Measurements from ENCODE around the gene DMRTC2. TPM values are rescaled to one million over a fixed set of nuclear protein-coding genes. Genes with fewer than 3 reads are reported as not detected.

The DMRTC2 gene
- total and polyA plus RNA-seq, 2 of the 13 experiments (the other 11 are each of a cell fraction or from before 2014, with no cell fraction given): not detected

- TF ChIP-seq, protein P1, sequence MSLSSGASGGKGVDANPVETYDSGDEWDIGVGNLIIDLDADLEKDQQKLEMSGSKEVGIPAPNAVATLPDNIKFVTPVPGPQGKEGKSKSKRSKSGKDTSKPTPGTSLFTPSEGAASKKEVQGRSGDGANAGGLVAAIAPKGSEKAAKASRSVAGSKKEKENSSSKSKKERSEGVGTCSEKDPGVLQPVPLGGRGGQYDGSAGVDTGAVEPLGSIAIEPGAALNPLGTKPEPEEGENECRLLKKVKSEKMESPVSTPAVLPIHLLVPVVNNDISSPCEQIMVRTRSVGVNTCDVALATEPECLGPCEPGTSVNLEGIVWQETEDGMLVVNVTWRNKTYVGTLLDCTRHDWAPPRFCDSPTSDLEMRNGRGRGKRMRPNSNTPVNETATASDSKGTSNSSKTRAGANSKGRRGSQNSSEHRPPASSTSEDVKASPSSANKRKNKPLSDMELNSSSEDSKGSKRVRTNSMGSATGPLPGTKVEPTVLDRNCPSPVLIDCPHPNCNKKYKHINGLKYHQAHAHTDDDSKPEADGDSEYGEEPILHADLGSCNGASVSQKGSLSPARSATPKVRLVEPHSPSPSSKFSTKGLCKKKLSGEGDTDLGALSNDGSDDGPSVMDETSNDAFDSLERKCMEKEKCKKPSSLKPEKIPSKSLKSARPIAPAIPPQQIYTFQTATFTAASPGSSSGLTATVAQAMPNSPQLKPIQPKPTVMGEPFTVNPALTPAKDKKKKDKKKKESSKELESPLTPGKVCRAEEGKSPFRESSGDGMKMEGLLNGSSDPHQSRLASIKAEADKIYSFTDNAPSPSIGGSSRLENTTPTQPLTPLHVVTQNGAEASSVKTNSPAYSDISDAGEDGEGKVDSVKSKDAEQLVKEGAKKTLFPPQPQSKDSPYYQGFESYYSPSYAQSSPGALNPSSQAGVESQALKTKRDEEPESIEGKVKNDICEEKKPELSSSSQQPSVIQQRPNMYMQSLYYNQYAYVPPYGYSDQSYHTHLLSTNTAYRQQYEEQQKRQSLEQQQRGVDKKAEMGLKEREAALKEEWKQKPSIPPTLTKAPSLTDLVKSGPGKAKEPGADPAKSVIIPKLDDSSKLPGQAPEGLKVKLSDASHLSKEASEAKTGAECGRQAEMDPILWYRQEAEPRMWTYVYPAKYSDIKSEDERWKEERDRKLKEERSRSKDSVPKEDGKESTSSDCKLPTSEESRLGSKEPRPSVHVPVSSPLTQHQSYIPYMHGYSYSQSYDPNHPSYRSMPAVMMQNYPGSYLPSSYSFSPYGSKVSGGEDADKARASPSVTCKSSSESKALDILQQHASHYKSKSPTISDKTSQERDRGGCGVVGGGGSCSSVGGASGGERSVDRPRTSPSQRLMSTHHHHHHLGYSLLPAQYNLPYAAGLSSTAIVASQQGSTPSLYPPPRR (CRISPR knock-in tag; IDR thresholded peaks at IDR 0.05; ENCODE audit: borderline replicate concordance): 0 out of 2 replicates have a peak, but pooled peaks have one; percentile 53
- TF ChIP-seq MNT (IDR thresholded peaks at IDR 0.05) (peak; percentile 2; the same call in 1 of the 2 replicates), KDM2A (CRISPR knock-in tag; IDR thresholded peaks at IDR 0.05; ENCODE audit: borderline replicate concordance, low read depth) (peak; percentile 84; the same call in 1 of the 2 replicates), MYNN (CRISPR knock-in tag; IDR thresholded peaks at IDR 0.05; ENCODE audit: low read depth) (no peak; the same call in 1 of the 2 replicates), ZNF607 (CRISPR knock-in tag; IDR thresholded peaks at IDR 0.05; ENCODE audit: borderline replicate concordance) (peak; percentile 74; the same call in 1 of the 2 replicates), ZNF850 (CRISPR knock-in tag; conservative IDR thresholded peaks at IDR 0.05) (no peak), KLF13 (CRISPR knock-in tag; IDR thresholded peaks at IDR 0.05) (no peak), TAF15 (IDR thresholded peaks at IDR 0.05; ENCODE audit: low read depth, low read length, poor library complexity, severe bottlenecking) (no peak), ZNF335 (CRISPR knock-in tag; IDR thresholded peaks at IDR 0.05) (peak; percentile 58; the same call in 1 of the 2 replicates), HDAC2 (CRISPR knock-in tag; IDR thresholded peaks at IDR 0.05) (peak; percentile 59; the same call in 1 of the 2 replicates), CREB1 (IDR thresholded peaks at IDR 0.05) (peak; percentile 60), CREB1 (CRISPR knock-in tag; IDR thresholded peaks at IDR 0.05) (peak; percentile 85), SNAI1 (CRISPR knock-in tag; IDR thresholded peaks at IDR 0.05; ENCODE audit: borderline replicate concordance) (no peak; the same call in 1 of the 2 replicates)
- TF ChIP-seq, protein P2, sequence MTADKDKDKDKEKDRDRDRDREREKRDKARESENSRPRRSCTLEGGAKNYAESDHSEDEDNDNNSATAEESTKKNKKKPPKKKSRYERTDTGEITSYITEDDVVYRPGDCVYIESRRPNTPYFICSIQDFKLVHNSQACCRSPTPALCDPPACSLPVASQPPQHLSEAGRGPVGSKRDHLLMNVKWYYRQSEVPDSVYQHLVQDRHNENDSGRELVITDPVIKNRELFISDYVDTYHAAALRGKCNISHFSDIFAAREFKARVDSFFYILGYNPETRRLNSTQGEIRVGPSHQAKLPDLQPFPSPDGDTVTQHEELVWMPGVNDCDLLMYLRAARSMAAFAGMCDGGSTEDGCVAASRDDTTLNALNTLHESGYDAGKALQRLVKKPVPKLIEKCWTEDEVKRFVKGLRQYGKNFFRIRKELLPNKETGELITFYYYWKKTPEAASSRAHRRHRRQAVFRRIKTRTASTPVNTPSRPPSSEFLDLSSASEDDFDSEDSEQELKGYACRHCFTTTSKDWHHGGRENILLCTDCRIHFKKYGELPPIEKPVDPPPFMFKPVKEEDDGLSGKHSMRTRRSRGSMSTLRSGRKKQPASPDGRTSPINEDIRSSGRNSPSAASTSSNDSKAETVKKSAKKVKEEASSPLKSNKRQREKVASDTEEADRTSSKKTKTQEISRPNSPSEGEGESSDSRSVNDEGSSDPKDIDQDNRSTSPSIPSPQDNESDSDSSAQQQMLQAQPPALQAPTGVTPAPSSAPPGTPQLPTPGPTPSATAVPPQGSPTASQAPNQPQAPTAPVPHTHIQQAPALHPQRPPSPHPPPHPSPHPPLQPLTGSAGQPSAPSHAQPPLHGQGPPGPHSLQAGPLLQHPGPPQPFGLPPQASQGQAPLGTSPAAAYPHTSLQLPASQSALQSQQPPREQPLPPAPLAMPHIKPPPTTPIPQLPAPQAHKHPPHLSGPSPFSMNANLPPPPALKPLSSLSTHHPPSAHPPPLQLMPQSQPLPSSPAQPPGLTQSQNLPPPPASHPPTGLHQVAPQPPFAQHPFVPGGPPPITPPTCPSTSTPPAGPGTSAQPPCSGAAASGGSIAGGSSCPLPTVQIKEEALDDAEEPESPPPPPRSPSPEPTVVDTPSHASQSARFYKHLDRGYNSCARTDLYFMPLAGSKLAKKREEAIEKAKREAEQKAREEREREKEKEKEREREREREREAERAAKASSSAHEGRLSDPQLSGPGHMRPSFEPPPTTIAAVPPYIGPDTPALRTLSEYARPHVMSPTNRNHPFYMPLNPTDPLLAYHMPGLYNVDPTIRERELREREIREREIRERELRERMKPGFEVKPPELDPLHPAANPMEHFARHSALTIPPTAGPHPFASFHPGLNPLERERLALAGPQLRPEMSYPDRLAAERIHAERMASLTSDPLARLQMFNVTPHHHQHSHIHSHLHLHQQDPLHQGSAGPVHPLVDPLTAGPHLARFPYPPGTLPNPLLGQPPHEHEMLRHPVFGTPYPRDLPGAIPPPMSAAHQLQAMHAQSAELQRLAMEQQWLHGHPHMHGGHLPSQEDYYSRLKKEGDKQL (CRISPR knock-in tag; IDR thresholded peaks at IDR 0.05; ENCODE audit: low read depth): no peak
- TF ChIP-seq, protein P3, sequence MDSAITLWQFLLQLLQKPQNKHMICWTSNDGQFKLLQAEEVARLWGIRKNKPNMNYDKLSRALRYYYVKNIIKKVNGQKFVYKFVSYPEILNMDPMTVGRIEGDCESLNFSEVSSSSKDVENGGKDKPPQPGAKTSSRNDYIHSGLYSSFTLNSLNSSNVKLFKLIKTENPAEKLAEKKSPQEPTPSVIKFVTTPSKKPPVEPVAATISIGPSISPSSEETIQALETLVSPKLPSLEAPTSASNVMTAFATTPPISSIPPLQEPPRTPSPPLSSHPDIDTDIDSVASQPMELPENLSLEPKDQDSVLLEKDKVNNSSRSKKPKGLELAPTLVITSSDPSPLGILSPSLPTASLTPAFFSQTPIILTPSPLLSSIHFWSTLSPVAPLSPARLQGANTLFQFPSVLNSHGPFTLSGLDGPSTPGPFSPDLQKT (CRISPR knock-in tag; IDR thresholded peaks at IDR 0.05; ENCODE audit: borderline replicate concordance): peak; percentile 40; the same call in 1 of the 2 replicates
Measured at GRCh38 chr19:41859618-41860418, 15.0 kb downstream of the DMRTC2 start, which contains the start of gene RPS19 (continued).
